Neural progenitor cell (in vitro differentiated cells): ENCODE data around the gene MBL2. TPM values are rescaled to one million over a fixed set of nuclear protein-coding genes. Genes with fewer than 3 reads are reported as not detected.

Experiments used
- DNase-seq: peaks from one replicate; pipeline ENCODE4 v3.0.0-alpha.2; 2016; ENCODE audit warnings: low spot score
- H2AFZ ChIP-seq: fragments of 200-600 bp; sonication (generic); replicated peaks from 2 replicates; pipeline ENCODE4 v1.6.1; 2016; ENCODE audit warnings: antibody characterized with exemption
- H3F3A ChIP-seq: fragments of 200-600 bp; sonication (generic); 2 replicates; pipeline ENCODE4 v1.6.1; 2016; ENCODE audit warnings: antibody characterized with exemption, low read depth
- H3K27ac ChIP-seq: fragments of 200-600 bp; sonication (generic); 2 replicates; pipeline ENCODE4 v1.5.1; 2016; ENCODE audit warnings: mild to moderate bottlenecking
- H3K27me3 ChIP-seq: fragments of 200-600 bp; sonication (generic); 2 replicates; pipeline ENCODE4 v1.6.1; 2016; ENCODE audit warnings: mild to moderate bottlenecking, moderate library complexity
- H3K36me3 ChIP-seq: fragments of 200-600 bp; sonication (generic); 2 replicates; pipeline ENCODE4 v1.5.1; 2016
- H3K4me1 ChIP-seq: fragments of 200-600 bp; sonication (generic); 2 replicates; pipeline ENCODE4 v1.6.1; 2016; ENCODE audit warnings: mixed run types
- H3K4me2 ChIP-seq: fragments of 200-600 bp; sonication (generic); 2 replicates; pipeline ENCODE4 v1.6.1; 2016
- H3K4me3 ChIP-seq: fragments of 200-600 bp; sonication (generic); 2 replicates; pipeline ENCODE4 v1.5.1; 2016
- H3K79me2 ChIP-seq: fragments of 200-600 bp; sonication (generic); 2 replicates; pipeline ENCODE4 v1.6.1; 2016; ENCODE audit warnings: low read depth
- H3K9ac ChIP-seq: fragments of 200-600 bp; sonication (generic); 2 replicates; pipeline ENCODE4 v1.6.1; 2016
- H3K9me3 ChIP-seq: fragments of 200-600 bp; sonication (generic); 2 replicates; pipeline ENCODE4 v1.5.1; 2016; ENCODE audit warnings: low read depth
- H4K20me1 ChIP-seq: fragments of 200-600 bp; sonication (generic); 2 replicates; pipeline ENCODE4 v1.6.1; 2016; ENCODE audit warnings: low read depth
- H3K27ac Mint-ChIP-seq: 3 replicates; pipeline ENCODE4 v1.8.0; 2021; ENCODE audit warnings: mixed read lengths
- H3K27me3 Mint-ChIP-seq: 2 replicates; pipeline ENCODE4 v1.8.0; 2022; ENCODE audit warnings: low read depth, mild to moderate bottlenecking, inconsistent platforms, moderate library complexity, mixed read lengths; ENCODE audit not compliant: insufficient read depth
- H3K36me3 Mint-ChIP-seq: 3 replicates; pipeline ENCODE4 v1.8.0; 2021; ENCODE audit warnings: mixed read lengths
- H3K4me1 Mint-ChIP-seq: 3 replicates; pipeline ENCODE4 v1.8.0; 2021; ENCODE audit warnings: mixed read lengths
- H3K4me3 Mint-ChIP-seq: 3 replicates; pipeline ENCODE4 v1.8.0; 2021; ENCODE audit warnings: mild to moderate bottlenecking, moderate library complexity, mixed read lengths
- H3K9me3 Mint-ChIP-seq: 3 replicates; pipeline ENCODE4 v1.8.0; 2020; ENCODE audit warnings: mixed read lengths
- CTCF ChIP-seq: fragments of 200-600 bp; sonication (generic); IDR thresholded peaks from 2 replicates; pipeline ENCODE4 v1.5.1; 2017; ENCODE audit warnings: antibody characterized with exemption, mild to moderate bottlenecking
- EZH2 ChIP-seq: fragments of 200-600 bp; sonication (generic); IDR thresholded peaks from 2 replicates; pipeline ENCODE4 v1.6.1; 2017; ENCODE audit warnings: antibody characterized with exemption, mild to moderate bottlenecking, moderate library complexity
- EZH2phosphoT487 ChIP-seq: fragments of 200-600 bp; sonication (generic); IDR thresholded peaks from 2 replicates; pipeline ENCODE4 v1.6.1; 2017; ENCODE audit warnings: antibody characterized with exemption
- total RNA-seq: library from RNA; depleted of rRNA; stranded (reverse); fragments of >200 nt; gene quantifications from 2 replicates; pipeline ENCODE4 v1.2.3, GENCODE V29; 2015; ENCODE audit warnings: low replicate concordance

MBL2 gene
- total RNA-seq, 1 donor from 2014 or later = not detected

DNA sequence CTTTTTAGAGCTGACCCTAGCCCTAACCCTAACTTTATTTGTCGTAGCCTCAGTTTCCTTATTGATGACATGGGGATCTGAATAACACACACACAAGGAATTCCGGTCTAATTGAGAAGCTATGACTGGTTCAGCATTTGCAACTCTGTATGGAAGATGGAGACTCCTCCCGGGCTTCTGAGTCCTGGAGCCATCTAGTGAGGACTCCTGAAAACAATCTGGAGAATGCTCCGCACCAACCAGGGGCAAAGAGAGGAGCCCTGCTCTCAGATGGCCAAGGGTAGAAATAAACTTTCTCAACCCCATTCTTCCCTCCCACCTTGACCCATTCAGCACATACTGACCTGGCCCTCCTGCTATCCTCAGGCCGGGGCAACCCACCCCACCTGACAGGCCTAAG lies 26.4 kb downstream of the MBL2 start:
- Histone ChIP-seq H3K4me2 (no peak overlapping the region), H3K9me3 (no peaks in the 10 kb centered on the region), H3F3A (no peaks in the 10 kb centered on the region), H3K4me1 (no peaks in the 10 kb centered on the region), H3K4me3 (no peak overlapping the region), H3K9ac (no peak overlapping the region), H3K27me3 (no peaks in the 10 kb centered on the region), H3K36me3 (no peaks in the 10 kb centered on the region), H2AFZ (no peak overlapping the region), H3K27ac (no peak overlapping the region), H3K79me2 (no peaks in the 10 kb centered on the region), H4K20me1 (no peaks in the 10 kb centered on the region)
- H3K27me3 Mint-ChIP-seq = peaks cover 5% of the 10 kb centered on the region
- H3K36me3 Mint-ChIP-seq = no peaks in the 10 kb centered on the region
- H3K27ac Mint-ChIP-seq = no peak overlapping the region
- no peak for DNase-seq
- no peaks in the 10 kb centered on the region for H3K4me1 Mint-ChIP-seq
- no peaks in the 10 kb centered on the region for H3K9me3 Mint-ChIP-seq
- TF ChIP-seq EZH2 (no peak), EZH2phosphoT487 (no peak), CTCF (no peak)
- no peak overlapping the region for H3K4me3 Mint-ChIP-seq

GRCh38 chr10:52744057-52744805 lies 28.4 kb downstream of the MBL2 start:
- H3K9me3 ChIP-seq = no peaks in the 10 kb centered on the region
- TF ChIP-seq EZH2 (no peak), EZH2phosphoT487 (no peak), CTCF (no peak)
- H3K4me3 ChIP-seq = no peak overlapping the region
- no peak overlapping the region for H2AFZ ChIP-seq
- no peak overlapping the region for H3K9ac ChIP-seq
- Mint-ChIP-seq H3K4me3 (no peak overlapping the region), H3K27ac (no peak overlapping the region), H3K4me1 (no peaks in the 10 kb centered on the region), H3K9me3 (no peaks in the 10 kb centered on the region), H3K36me3 (no peaks in the 10 kb centered on the region), H3K27me3 (peaks cover 3% of the 10 kb centered on the region)
- no peaks in the 10 kb centered on the region for H3F3A ChIP-seq
- no peaks in the 10 kb centered on the region for H3K4me1 ChIP-seq
- H4K20me1 ChIP-seq = no peaks in the 10 kb centered on the region
- no peaks in the 10 kb centered on the region for H3K36me3 ChIP-seq
- H3K79me2 ChIP-seq = no peaks in the 10 kb centered on the region
- no peak for DNase-seq
- H3K4me2 ChIP-seq = no peak overlapping the region
- no peak overlapping the region for H3K27ac ChIP-seq
- H3K27me3 ChIP-seq = no peaks in the 10 kb centered on the region

DNA sequence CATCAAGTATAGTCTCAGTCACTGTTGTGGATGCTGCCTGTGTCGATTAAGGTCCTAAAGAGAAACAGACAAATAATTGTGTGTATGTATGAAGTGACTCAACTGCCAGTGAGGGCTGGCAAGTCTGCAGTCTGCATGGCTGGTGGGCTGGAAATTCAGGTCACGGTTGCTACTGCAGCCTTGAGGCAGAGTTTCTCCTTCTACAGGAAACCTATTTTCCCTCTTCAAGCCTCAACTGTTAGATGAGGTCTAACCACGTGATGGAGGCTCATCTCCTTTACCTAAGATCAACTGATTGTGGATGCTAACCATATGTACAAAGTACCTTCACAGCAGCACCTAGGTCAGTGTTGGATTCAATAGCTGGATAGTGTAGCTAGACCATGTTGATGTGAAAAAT lies 29.9 kb downstream of the MBL2 start:
- Mint-ChIP-seq H3K4me3 (no peak overlapping the region), H3K9me3 (no peaks in the 10 kb centered on the region), H3K36me3 (no peaks in the 10 kb centered on the region), H3K27me3 (peaks cover 2% of the 10 kb centered on the region), H3K4me1 (no peaks in the 10 kb centered on the region), H3K27ac (no peak overlapping the region)
- Histone ChIP-seq H4K20me1 (no peaks in the 10 kb centered on the region), H3K36me3 (no peaks in the 10 kb centered on the region), H3F3A (no peaks in the 10 kb centered on the region), H3K9me3 (no peaks in the 10 kb centered on the region), H3K9ac (no peak overlapping the region), H3K27me3 (no peaks in the 10 kb centered on the region), H3K4me2 (no peak overlapping the region), H3K27ac (no peak overlapping the region), H3K4me3 (no peak overlapping the region), H3K79me2 (no peaks in the 10 kb centered on the region), H3K4me1 (no peaks in the 10 kb centered on the region), H2AFZ (no peak overlapping the region)
- TF ChIP-seq EZH2phosphoT487 (no peak), CTCF (no peak), EZH2 (no peak)
- DNase-seq = no peak
